A673 (cell line): ENCODE results near the gene ATP7A.

ENCODE experiments used
- EZH2 ChIP-seq: fragments of 200-600 bp; sonication (generic); IDR thresholded peaks from 2 replicates; pipeline ENCODE4 v1.6.1; 2017; ENCODE audit warnings: borderline replicate concordance, low read depth, mild to moderate bottlenecking, mixed read lengths, antibody characterized with exemption, low read length; ENCODE audit not compliant: poor library complexity, severe bottlenecking
- TF ChIP-seq, protein P1 (sequence below): fragments of 300-800, 200-600 bp; sonication (generic); conservative IDR thresholded peaks from 2 replicates; pipeline ENCODE4 v1.5.1; 2017; ENCODE audit warnings: low read depth, mild to moderate bottlenecking, antibody characterized with exemption, low read length, moderate library complexity, mixed read lengths

DNA sequence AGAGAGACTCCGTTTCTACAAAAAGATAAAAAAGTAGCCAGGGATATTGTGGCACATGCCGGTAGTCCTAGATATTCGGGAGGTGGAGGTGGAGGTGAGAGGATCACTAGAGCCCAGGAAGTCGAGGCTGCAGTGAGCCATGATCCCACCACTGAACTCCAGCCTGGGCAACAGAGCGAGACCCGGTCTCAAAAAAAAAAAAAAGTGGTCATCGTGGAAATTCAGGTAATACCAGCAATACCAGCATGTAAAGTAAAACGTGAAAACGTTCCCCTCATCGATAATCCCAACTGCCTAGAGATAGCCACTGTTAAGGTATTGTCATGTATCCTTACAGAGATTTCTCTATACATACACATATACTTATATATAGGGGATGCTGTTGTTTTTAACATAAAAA lies 16.8 kb upstream of the ATP7A start:
- TF ChIP-seq, protein P1, sequence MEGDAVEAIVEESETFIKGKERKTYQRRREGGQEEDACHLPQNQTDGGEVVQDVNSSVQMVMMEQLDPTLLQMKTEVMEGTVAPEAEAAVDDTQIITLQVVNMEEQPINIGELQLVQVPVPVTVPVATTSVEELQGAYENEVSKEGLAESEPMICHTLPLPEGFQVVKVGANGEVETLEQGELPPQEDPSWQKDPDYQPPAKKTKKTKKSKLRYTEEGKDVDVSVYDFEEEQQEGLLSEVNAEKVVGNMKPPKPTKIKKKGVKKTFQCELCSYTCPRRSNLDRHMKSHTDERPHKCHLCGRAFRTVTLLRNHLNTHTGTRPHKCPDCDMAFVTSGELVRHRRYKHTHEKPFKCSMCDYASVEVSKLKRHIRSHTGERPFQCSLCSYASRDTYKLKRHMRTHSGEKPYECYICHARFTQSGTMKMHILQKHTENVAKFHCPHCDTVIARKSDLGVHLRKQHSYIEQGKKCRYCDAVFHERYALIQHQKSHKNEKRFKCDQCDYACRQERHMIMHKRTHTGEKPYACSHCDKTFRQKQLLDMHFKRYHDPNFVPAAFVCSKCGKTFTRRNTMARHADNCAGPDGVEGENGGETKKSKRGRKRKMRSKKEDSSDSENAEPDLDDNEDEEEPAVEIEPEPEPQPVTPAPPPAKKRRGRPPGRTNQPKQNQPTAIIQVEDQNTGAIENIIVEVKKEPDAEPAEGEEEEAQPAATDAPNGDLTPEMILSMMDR: no peak
- no peak for TF ChIP-seq EZH2
